NCI-H2227 (cell line): ENCODE data around the gene DLGAP1.

Experiments used
- DNase-seq: peaks from one replicate; lab custom pipeline; 2025; ENCODE audit not compliant: unreplicated experiment; lab: John Stamatoyannopoulos, UW

DLGAP1 gene

DNA sequence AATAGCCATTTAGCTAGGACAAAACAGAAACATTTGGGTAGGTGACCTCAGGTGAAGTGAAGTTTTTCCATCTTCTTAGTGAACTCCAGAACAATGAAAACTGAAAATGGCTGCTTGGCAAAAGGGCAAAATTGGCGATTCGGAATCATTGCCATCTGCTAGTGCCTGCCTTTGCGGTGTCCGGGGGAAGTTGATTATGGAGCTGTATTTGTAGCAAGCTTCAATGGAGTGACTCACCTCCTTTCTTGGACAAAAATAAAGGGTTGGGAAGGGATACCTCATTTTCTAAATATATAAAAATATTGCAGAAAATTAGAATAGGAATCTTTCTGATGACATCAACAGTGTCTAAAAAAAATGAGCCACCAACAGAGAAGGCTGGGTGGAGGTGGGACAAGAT, 544.6 kb downstream of the DLGAP1 start:
- no peak for DNase-seq

GRCh38 chr18:3907955-3908354, 547.2 kb downstream of the DLGAP1 start:
- no peak for DNase-seq

DNA sequence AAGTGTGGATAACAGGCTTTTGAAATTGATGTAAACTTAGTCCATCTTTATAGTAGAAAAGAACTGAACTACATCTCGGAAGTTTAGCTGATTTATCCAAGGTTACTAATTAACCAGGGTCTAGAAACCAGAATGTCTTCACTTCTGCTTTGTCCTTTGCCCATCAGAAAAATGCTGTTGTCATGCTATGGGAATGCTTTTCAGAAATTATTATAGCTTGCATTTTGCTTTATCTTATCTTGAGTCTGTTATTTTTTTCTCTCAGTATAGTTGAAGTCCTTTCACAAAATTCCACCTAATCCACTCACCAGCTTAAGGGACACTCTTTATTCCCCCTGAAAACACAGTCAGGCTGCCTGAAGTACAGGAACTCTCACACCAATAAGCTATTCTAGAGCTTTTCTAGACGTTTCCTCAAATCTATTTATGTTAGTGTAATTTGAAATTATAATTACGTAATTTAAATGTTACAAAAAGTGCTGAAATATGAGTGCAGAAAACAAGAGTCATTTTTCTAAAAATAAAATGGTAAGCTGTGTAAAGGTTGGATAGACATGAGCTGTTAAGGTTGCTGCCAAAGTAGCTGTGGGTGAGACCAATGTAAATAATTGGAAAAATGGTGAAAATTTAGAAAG, 548.9 kb downstream of the DLGAP1 start:
- DNase-seq = no peak

DNA sequence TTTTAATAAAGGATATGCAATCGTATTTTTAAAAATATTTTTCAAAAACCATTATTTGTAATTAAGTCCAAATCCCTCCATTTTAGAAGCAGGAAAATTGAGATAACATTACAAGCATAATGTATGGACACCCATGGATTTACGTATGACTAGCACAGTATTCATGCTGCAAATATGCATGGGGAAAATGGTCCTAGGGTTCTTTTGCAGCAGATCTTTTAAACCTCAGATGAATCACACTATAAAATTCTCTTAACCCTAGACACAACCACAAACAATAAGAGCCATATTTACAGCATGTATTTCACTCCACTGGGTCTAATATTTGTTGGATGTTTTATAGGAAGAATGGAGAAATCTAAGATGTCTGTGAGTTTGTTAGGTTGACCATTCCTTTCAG, 551.8 kb downstream of the DLGAP1 start:
- no peak for DNase-seq

- DNase-seq = no peak
These were observed 552.4 kb downstream of the DLGAP1 start for GRCh38 chr18:3902676-3903075.

GRCh38 chr18:3901811-3902210, 553.3 kb downstream of the DLGAP1 start:
- DNase-seq = no peak

DNA sequence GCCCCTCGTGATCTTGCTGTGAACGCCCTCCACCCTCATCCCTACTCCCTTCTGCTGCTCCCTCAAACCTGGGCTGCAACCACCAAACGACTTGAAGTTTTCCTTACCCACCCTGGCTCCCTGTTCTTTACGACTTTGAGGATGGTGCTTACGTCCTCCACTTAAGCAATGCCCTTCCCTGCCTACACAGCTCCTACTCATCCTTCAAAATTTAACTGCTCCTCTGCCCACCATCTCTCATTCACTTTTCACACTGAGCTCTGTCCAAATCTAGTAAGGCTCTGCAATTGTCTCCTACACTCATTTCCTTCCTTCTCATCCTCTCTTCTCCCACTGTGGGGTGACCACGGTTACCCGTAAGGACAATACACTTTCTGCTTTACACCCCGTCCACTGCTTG, 554.1 kb downstream of the DLGAP1 start:
- no peak for DNase-seq

DNA sequence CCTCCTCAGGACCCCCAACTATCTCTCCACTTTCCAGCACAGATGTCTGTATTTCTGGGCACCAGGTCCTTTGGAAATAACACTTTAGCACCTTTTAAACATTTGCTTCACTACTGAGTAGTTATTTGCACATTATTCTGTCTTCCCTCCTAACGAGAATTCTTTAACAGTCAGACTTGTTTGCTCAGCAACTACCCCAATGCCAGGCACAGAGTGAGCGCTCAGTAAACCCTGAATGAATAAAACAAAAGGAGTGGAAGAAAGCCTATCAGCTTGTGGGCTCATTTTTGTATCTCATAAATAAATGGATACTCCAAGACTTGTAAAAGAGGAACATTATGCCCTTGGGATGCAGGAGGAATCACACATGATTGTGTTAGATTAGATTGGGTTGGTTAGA, 554.8 kb downstream of the DLGAP1 start:
- no peak for DNase-seq

DNA sequence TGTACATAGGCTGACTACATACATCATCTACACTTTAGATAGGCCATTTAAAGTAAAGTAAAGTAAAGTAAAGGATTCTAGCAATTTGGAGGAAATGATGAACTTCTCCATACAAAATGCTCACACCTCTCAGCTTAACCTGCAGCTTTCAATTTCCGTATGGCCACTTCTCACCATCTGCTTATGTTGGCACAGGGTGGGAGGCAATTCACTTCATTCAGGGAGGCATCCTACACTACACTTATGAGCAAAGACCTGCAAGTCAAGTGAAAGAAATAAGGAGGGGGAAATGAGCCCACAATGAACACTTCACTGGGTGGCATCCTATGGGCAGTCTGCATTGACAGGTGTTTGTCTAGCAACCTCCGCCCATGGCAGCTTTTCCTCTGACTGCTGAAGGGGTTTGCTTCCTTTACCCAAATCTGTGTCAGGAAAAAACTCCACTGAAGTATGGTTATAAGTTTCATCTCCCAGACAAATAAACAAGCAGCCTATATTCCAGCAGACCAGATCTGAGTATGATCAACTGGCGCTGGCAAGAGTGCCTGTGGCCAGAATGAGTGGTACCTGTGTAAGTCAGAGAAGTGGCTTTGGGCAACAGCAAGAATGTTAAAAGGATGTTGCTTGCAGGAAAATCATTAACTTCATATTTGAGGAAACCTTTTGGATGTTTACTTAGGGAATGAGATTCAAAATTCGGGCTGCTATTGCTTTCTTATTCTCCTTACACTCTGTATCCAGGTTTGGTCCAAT, 556.1 kb downstream of the DLGAP1 start:
- DNase-seq = no peak

GRCh38 chr18:3892152-3892551, 563.0 kb downstream of the DLGAP1 start:
- no peak for DNase-seq

DNA sequence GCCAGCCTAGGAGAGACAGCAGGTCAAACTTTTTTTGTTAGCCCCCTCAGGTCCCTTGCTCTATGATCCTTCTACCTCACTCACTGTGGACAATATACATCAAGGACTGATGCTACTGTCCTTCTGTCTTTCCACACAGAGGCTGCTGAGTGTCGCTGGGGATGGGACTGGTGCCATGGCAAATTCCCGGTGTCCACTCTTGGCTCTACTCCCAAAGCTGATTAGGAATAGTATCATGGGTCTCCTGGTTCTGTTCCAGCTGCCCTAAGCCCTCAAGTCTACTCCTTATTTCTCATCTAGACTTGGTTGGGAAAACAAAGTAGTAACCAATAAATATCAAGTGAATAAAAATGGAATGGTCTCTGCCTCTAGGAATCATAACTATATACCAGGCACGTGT, 563.9 kb downstream of the DLGAP1 start:
- no peak for DNase-seq

- no peak for DNase-seq
These were observed 565.3 kb downstream of the DLGAP1 start for GRCh38 chr18:3889803-3890202.

DNA sequence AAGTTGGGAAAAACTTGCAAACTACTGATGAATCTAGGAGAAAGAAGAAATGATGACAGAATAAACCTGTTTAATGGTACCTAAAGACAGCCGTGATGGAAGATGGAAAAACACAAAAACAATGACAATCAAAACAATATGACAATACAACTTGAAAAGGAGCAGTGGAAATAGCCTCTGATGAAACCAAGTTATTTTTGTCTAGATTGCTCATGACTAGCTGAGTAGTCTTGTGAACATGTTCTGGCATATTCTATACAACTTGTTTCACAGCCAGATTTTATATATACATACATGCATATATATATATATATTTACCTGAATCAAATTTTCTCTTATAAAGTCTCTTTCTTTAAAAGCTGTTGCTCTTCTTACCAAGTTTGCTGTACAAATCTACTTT, 566.0 kb downstream of the DLGAP1 start:
- no peak for DNase-seq

- no peak for DNase-seq
These were observed 568.4 kb downstream of the DLGAP1 start for GRCh38 chr18:3886575-3887322.

DNA sequence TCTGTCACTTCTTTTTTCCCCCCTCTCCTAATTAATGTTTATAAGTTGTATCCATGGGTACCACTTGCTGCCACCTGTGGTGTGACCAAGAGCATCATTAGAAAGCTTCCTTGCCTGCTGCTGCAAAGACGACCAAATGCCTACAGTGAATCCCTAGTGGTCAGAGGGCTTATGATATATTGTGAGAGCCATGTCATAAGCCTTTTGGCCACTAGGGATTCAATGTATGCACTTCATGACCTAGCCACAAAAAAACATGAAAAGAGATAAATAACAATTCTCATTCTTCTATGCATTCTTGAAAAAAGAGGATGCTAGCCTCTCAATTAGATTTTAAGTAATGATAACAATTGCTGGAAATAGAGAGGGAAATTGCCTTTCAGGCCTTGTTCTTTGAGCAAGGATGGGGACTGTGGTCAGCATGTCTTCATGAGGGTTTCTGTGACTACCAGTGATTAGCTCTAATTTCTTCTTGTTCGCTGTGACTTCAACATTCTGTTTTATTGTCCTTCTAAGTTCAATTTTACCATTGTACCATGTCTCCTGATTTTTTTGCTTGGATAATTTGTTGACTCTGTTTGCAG, 569.8 kb downstream of the DLGAP1 start:
- DNase-seq = no peak

DNA sequence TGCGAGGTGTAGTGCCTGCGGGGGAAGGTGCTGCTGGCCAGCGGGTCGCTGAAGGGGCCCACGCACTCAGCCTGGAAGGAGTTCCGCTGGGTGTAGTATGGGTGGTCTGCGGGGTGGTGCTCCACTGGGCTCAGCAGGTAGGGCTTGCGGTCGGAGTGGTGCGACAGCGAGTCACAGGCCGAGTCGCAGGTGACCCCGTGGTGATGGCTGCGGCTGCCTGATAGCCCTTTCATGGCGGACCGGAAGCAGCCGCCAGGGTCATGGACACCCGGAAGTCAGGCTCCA, 575.3 kb downstream of the DLGAP1 start:
- DNase-seq = no peak

DNA sequence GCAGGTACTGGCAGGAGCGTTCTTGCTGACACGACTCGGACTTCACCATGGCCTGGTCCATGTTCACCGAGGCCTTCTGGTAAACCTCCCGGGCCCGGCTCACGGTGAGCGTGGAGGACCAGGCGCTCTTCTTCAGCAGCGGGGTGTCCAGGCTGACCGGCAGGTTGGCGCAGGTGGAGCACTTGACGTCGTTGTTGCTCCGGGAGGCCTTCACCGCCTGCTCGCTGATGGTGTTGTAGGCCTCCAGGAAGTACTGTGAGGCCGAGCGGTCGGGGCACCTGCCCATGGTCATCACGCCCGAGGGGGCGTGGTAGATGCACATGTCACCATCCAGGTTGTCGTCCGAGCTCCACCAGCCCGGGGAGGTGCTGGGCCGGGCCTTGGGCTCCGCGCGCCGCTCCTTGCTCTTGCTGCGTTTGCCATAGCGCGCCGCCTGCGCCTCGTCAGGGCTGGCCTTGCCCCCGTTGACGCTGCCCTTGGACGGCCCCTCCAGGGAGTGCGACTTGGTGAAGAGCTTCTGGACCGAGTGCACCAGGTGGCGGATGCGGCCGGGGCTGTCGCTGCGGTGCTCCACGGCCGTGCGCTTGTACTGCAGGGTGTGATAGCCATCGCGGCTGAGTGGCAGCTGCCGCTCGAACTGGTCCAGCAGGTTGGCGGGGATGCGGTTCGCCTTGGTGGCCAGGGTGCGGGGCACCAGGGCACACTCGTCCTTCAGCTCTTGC, 575.8 kb downstream of the DLGAP1 start:
- no peak for DNase-seq

GRCh38 chr18:3878401-3878800, 576.7 kb downstream of the DLGAP1 start:
- no peak for DNase-seq

DNA sequence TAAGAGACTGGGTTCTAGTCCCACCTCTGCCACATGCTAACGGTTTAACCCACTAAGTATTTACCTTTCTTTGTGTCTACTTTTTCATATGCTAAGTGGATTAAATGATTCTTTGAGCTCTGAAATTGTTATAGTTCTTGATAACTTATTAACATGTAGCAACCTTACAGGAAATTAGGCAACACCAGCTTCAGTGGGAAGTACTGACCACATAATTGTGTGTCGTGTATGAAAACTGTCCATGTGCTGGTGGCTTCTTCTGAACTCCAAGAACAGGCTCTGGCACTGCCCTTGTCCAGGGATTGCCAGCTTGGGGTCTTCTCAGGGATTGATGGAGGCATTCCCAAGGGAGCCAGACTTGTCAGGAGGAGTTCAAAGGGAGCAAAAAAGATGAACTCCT, 577.4 kb downstream of the DLGAP1 start:
- DNase-seq = no peak

DNA sequence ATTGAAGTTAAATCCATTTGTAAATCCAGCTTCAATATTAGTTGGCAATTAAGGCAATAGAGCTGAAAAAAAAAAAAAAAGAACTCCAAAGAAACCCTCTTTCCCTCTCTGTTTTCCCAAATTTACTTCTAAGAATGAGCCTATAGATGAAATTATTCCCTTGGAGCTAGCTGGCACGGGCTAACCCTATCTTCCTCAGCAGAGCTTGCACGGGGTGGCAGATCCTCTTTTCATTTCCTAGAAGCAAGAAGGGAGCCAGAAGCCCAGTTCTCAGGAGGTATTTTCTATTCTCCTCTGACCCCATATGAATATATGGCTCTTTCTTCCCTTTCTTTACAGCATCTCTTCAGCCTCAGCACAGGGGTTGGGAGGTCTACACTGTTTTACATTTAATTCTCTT, 579.1 kb downstream of the DLGAP1 start:
- no peak for DNase-seq

DNA sequence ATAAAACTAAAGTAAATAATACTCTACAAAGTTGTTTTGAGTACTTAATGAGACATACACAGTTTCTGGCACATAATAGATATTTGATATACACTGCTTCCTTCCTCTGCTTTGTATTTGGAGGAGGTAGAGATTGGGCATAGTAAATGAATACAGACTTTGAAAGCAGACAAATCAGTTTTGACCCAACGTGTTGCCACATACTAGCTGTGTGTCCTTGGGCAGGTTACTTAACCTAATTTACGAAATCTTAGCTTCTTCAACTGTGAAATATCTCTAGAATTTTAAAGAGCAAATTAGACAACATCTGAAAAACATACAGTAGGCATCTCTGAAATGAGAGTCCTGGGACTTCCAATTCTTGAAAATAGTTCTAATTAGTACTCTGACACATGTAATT, 579.7 kb downstream of the DLGAP1 start:
- DNase-seq = no peak
